Panc1 (cell line): Measurements from ENCODE around the gene ZNF586. TPM values are rescaled to one million over a fixed set of nuclear protein-coding genes. Genes with fewer than 3 reads are reported as not detected.

ENCODE experiments used
- ATAC-seq: fragments of 200-7000 bp; cut with Tn5 transposase; 2 replicates; pipeline ENCODE4 v1.9.1; 2020; ENCODE audit warnings: mild to moderate bottlenecking, moderate library complexity
- BruUV-seq: library from RNA; stranded (reverse); fragments of 400-500 nt; replicated peaks from 2 replicates; lab custom pipeline; 2021; lab: Mats Ljungman, UMichigan
- CTCF ChIA-PET: fragments of 300-600 bp; sonication (Branson Sonifier 250); formaldehyde crosslinking; loops from one replicate; lab custom pipeline; 2022; ENCODE audit warnings: antibody characterized with exemption; lab: Charles Lee
- POLR2A ChIA-PET: fragments of 300-600 bp; sonication (Branson Sonifier 250); formaldehyde crosslinking; loops from one replicate; lab custom pipeline; 2022; ENCODE audit warnings: antibody characterized with exemption; lab: Charles Lee
- DNase-seq: peaks from one replicate; pipeline ENCODE4 v3.0.0-alpha.2; 2010; ENCODE audit warnings: low read depth, low spot score
- H3K27ac ChIP-seq: 2 replicates; pipeline ENCODE4 v1.5.1; 2011; ENCODE audit warnings: mild to moderate bottlenecking, low read length, inconsistent platforms
- H3K27me3 ChIP-seq: fragments of 200-500 bp; sonication (Bioruptor generic); 2 replicates; pipeline ENCODE4 v1.6.0; 2014; ENCODE audit warnings: low read length, inconsistent platforms; ENCODE audit not compliant: control insufficient read depth, insufficient read depth
- H3K36me3 ChIP-seq: fragments of 200-500 bp; sonication (Bioruptor generic); 2 replicates; pipeline ENCODE4 v1.5.1; 2014; ENCODE audit warnings: inconsistent platforms, mild to moderate bottlenecking, low read length, moderate library complexity; ENCODE audit not compliant: control insufficient read depth, insufficient read depth
- H3K4me1 ChIP-seq: 2 replicates; pipeline ENCODE4 v1.5.1; 2011; ENCODE audit warnings: inconsistent platforms, mild to moderate bottlenecking, low read length, moderate library complexity; ENCODE audit not compliant: control insufficient read depth, insufficient read depth
- H3K4me3 ChIP-seq, 2 experiments: 2 replicates each; pipeline ENCODE4 v1.5.1; 2011 to 2012; ENCODE audit warnings: low read depth in 2 of 2, low read length in 2 of 2, mild to moderate bottlenecking in 2 of 2, inconsistent platforms in 1 of 2, moderate library complexity in 1 of 2
- H3K9me3 ChIP-seq: fragments of 200-500 bp; sonication (Bioruptor generic); 2 replicates; pipeline ENCODE4 v1.5.1; 2014; ENCODE audit warnings: low read depth, mild to moderate bottlenecking, inconsistent platforms, low read length, moderate library complexity; ENCODE audit not compliant: control insufficient read depth, insufficient read depth
- CTCF ChIP-seq: fragments of 450-650 bp; IDR thresholded peaks from 2 replicates; pipeline ENCODE4 v1.5.1; 2017; ENCODE audit warnings: mild to moderate bottlenecking
- POLR2AphosphoS5 ChIP-seq: IDR thresholded peaks from 2 replicates; pipeline ENCODE4 v1.6.1; 2012; ENCODE audit warnings: mild to moderate bottlenecking, low read depth, low read length, moderate library complexity
- REST ChIP-seq, 2 experiments: IDR thresholded peaks; 2 replicates each; pipeline ENCODE4 v1.6.1; 2011 to 2012; ENCODE audit warnings: low read depth in 2 of 2, control low read depth in 1 of 2, low read length in 1 of 2, mild to moderate bottlenecking in 1 of 2, moderate library complexity in 1 of 2; ENCODE audit not compliant: insufficient read depth in 1 of 2
- SIN3A ChIP-seq: IDR thresholded peaks from 2 replicates; pipeline ENCODE4 v1.6.1; 2012; ENCODE audit warnings: low read depth, mild to moderate bottlenecking, low read length, moderate library complexity, borderline replicate concordance; ENCODE audit not compliant: insufficient read depth
- TCF7L2 ChIP-seq: IDR thresholded peaks from 2 replicates; pipeline ENCODE4 v1.6.1; 2011; ENCODE audit warnings: mild to moderate bottlenecking, low read depth, low read length, inconsistent platforms
- in situ Hi-C: cut with HindIII; loops from 2 replicates; pipeline ENCODE4 v1.10.0; 2016; ENCODE audit warnings: low sequenced_read_pairs, low pct_unique_long_range_greater_than_20kb
- intact Hi-C: fragments of 100-400 bp; cut with micrococcal nuclease; formaldehyde crosslinking; loops from one replicate; pipeline ENCODE4 v1.10.0; 2022; ENCODE audit not compliant: unreplicated experiment
- total RNA-seq: library from RNA; stranded (reverse); gene quantifications from one replicate; pipeline ENCODE4 v1.2.1, GENCODE V29; 2021; ENCODE audit not compliant: unreplicated experiment

Gene ZNF586
- total RNA-seq, 1 experiment from 2014 or later, result 10.7 TPM

GRCh38 chr19:57829316-57829715, 59.8 kb downstream of the ZNF586 start:
- Histone ChIP-seq H3K4me3 (no peak overlapping the region), H3K27me3 (no peaks in the 10 kb centered on the region), H3K36me3 (no peaks in the 10 kb centered on the region), H3K9me3 (no peaks in the 10 kb centered on the region), H3K4me1 (no peaks in the 10 kb centered on the region), H3K27ac (no peak overlapping the region)
- in situ Hi-C loops, result no loop called here
- ChIA-PET CTCF (no interaction called here), POLR2A (interaction anchor here (1.5 kb wide), 1 partner anchor 10 kb away, joined by 3 read pairs; no protein-coding TSS in a partner anchor)
- TF ChIP-seq POLR2AphosphoS5 (no peak), REST (IDR thresholded peaks at IDR 0.05; ENCODE audit: insufficient read depth in 1 of 2, low read depth in 2 of 2, low read length in 1 of 2) (no peak), CTCF (no peak), SIN3A (no peak), TCF7L2 (no peak)
- no TSS peak for BruUV-seq
- ATAC-seq, result no peak
- DNase-seq, result no peak
- intact Hi-C loops, result no loop called here

GRCh38 chr19:57830071-57830602, 60.7 kb downstream of the ZNF586 start, which contains the start of gene ZNF587B:
ZNF587B (plus strand) TSS chr19:57830299; CDS start chr19:57830529, 230 bp downstream.
- CTCF ChIA-PET, result no interaction called here
- Histone ChIP-seq H3K27me3 (no peaks in the 10 kb centered on the region), H3K4me1 (no peaks in the 10 kb centered on the region), H3K4me3 (no peak within 1 kb of the TSS), H3K9me3 (no peaks in the 10 kb centered on the region), H3K36me3 (no peaks in the 10 kb centered on the region), H3K27ac (no peak within 1 kb of the TSS)
- BruUV-seq, result no TSS peak
- in situ Hi-C loops (no loop called here), intact Hi-C loops (no loop called here)
- TF ChIP-seq REST (IDR thresholded peaks at IDR 0.05; ENCODE audit: insufficient read depth in 1 of 2, low read depth in 2 of 2, low read length in 1 of 2), result no peak
- no peak for TF ChIP-seq TCF7L2
- no peak for TF ChIP-seq POLR2AphosphoS5
- TF ChIP-seq CTCF, result peak; percentile 81
- ATAC-seq (peak; percentile 71), DNase-seq (no peak)
- POLR2A ChIA-PET, result no interaction called here
